H1 (cell line): ENCODE measurements around the gene NUP205. TPM values are rescaled to one million over a fixed set of nuclear protein-coding genes. Genes with fewer than 3 reads are reported as not detected.

ENCODE experiments used
- CTCF ChIA-PET: fragments of 300-600 bp; sonication (Branson Sonifier 250); formaldehyde crosslinking; loops from one replicate; lab custom pipeline; 2021; ENCODE audit not compliant: partially characterized antibody; lab: Charles Lee
- POLR2A ChIA-PET: fragments of 300-600 bp; sonication (Branson Sonifier 250); formaldehyde crosslinking; loops from one replicate; lab custom pipeline; 2021; ENCODE audit warnings: inconsistent platforms; ENCODE audit not compliant: partially characterized antibody; lab: Charles Lee
- DNase-seq, 2 experiments: peaks; one replicate each; pipeline versions ENCODE4 v3.0.0 to v3.0.0-alpha.2; 2010 to 2022; ENCODE audit warnings: low spot score in 2 of 2, low read depth in 1 of 2, mixed read lengths in 1 of 2
- FAIRE-seq: peaks from 2 replicates; lab custom pipeline; 2011; peaks lifted over from hg19 to GRCh38; lab: Jason Lieb, UNC
- H2AFZ ChIP-seq: 2 replicates; pipeline ENCODE4 v1.8.1; 2012; ENCODE audit warnings: low read length, inconsistent platforms
- H2AK5ac ChIP-seq: 2 replicates; pipeline ENCODE4 v1.6.1; 2013; ENCODE audit warnings: low read depth, low read length
- H2BK120ac ChIP-seq: replicated peaks from 2 replicates; pipeline ENCODE3; 2013; ENCODE audit warnings: low read depth, low read length, inconsistent platforms
- H2BK12ac ChIP-seq: 2 replicates; pipeline ENCODE4 v1.6.1; 2013; ENCODE audit warnings: low read depth, low read length
- H2BK15ac ChIP-seq: 2 replicates; pipeline ENCODE4 v1.6.1; 2013; ENCODE audit warnings: low read length
- H2BK20ac ChIP-seq: 2 replicates; pipeline ENCODE4 v1.6.1; 2013; ENCODE audit warnings: low read length
- H2BK5ac ChIP-seq: 2 replicates; pipeline ENCODE4 v1.6.1; 2013; ENCODE audit warnings: low read depth, low read length
- H3K14ac ChIP-seq: 2 replicates; pipeline ENCODE4 v1.6.1; 2013; ENCODE audit warnings: inconsistent platforms; ENCODE audit not compliant: insufficient read length
- H3K18ac ChIP-seq: 2 replicates; pipeline ENCODE4 v1.6.1; 2013; ENCODE audit warnings: low read length; ENCODE audit errors: extremely low read depth
- H3K23ac ChIP-seq: 2 replicates; pipeline ENCODE4 v1.6.1; 2013; ENCODE audit warnings: inconsistent platforms; ENCODE audit not compliant: insufficient read length
- H3K23me2 ChIP-seq: 2 replicates; pipeline ENCODE4 v1.6.1; 2013; ENCODE audit warnings: low read depth, low read length
- H3K27ac ChIP-seq: 2 replicates; pipeline ENCODE4 v1.6.1; 2011; ENCODE audit warnings: low read depth, low read length, inconsistent platforms
- H3K27me3 ChIP-seq, 4 experiments: replicated peaks in 1 of 4; 1 replicate in 1 of 4; 2 replicates in 3 of 4; pipeline versions ENCODE4 v1.6.1 to v1.8.1; 2011 to 2013; ENCODE audit warnings: low read length in 3 of 4, mild to moderate bottlenecking in 3 of 4, inconsistent platforms in 2 of 4, mixed read lengths in 2 of 4, moderate library complexity in 1 of 4; ENCODE audit not compliant: control insufficient read depth in 3 of 4, insufficient read depth in 3 of 4; ENCODE audit errors: extremely low read depth in 1 of 4
- H3K36me3 ChIP-seq, 4 experiments: 2 replicates each; pipeline versions ENCODE4 v1.6.1 to v1.8.1; 2011 to 2013; ENCODE audit warnings: mild to moderate bottlenecking in 4 of 4, low read length in 3 of 4, moderate library complexity in 2 of 4, control low read depth in 1 of 4, inconsistent platforms in 1 of 4; ENCODE audit not compliant: insufficient read depth in 4 of 4, control insufficient read depth in 2 of 4
- H3K4ac ChIP-seq: replicated peaks from 2 replicates; pipeline ENCODE3; 2013; ENCODE audit warnings: low read length, low read depth, mixed read lengths, inconsistent platforms; ENCODE audit not compliant: insufficient read length
- H3K4me1 ChIP-seq, 4 experiments: replicated peaks in 1 of 4; 1 replicate in 1 of 4; 2 replicates in 3 of 4; pipeline versions ENCODE4 v1.6.1 to v1.8.1; 2011 to 2013; ENCODE audit warnings: low read length in 3 of 4, inconsistent platforms in 2 of 4, mixed read lengths in 1 of 4; ENCODE audit not compliant: insufficient read depth in 4 of 4, control insufficient read depth in 3 of 4
- H3K4me2 ChIP-seq, 2 experiments: 2 replicates each; pipeline versions ENCODE4 v1.6.1 to v1.8.1; 2011 to 2013; ENCODE audit warnings: low read depth in 2 of 2, low read length in 2 of 2, control low read depth in 1 of 2, inconsistent platforms in 1 of 2, mild to moderate bottlenecking in 1 of 2; ENCODE audit not compliant: insufficient read depth in 1 of 2
- H3K4me3 ChIP-seq, 4 experiments: fragments of 200-600, 300-600 bp in 1 of 4; sonication (generic), shearing (Covaris generic), sonication (Bioruptor Twin) in 1 of 4; 2 replicates each; pipeline versions ENCODE4 v1.5.1 to v1.8.1; 2011 to 2016; ENCODE audit warnings: low read length in 4 of 4, low read depth in 3 of 4, control low read depth in 2 of 4, inconsistent platforms in 2 of 4, mild to moderate bottlenecking in 2 of 4, mixed read lengths in 1 of 4, moderate library complexity in 1 of 4; ENCODE audit not compliant: insufficient read depth in 2 of 4; ENCODE audit errors: extremely low read depth in 1 of 4
- H3K56ac ChIP-seq: replicated peaks from 2 replicates; pipeline ENCODE3; 2013; ENCODE audit warnings: low read depth, mild to moderate bottlenecking, mixed read lengths, low read length, inconsistent platforms; ENCODE audit not compliant: insufficient read length
- H3K79me1 ChIP-seq: 2 replicates; pipeline ENCODE4 v1.6.1; 2013; ENCODE audit warnings: low read depth, low read length, control low read depth
- H3K79me2 ChIP-seq, 2 experiments: 2 replicates each; pipeline versions ENCODE4 v1.6.1 to v1.8.1; 2012 to 2013; ENCODE audit warnings: low read length in 2 of 2, mild to moderate bottlenecking in 2 of 2, inconsistent platforms in 1 of 2; ENCODE audit not compliant: insufficient read depth in 2 of 2, control insufficient read depth in 1 of 2
- H3K9ac ChIP-seq, 4 experiments: replicated peaks in 1 of 4; 1 replicate in 1 of 4; 2 replicates in 3 of 4; pipeline versions ENCODE4 v1.6.1 to v1.8.1; 2011 to 2013; ENCODE audit warnings: low read depth in 3 of 4, low read length in 3 of 4, control low read depth in 2 of 4, mild to moderate bottlenecking in 2 of 4, moderate library complexity in 2 of 4, inconsistent platforms in 1 of 4; ENCODE audit errors: extremely low read depth in 1 of 4
- H3K9me3 ChIP-seq, 2 experiments: 2 replicates each; pipeline versions ENCODE4 v1.6.1 to v1.8.1; 2012 to 2013; ENCODE audit warnings: mild to moderate bottlenecking in 2 of 2, moderate library complexity in 2 of 2, control low read depth in 1 of 2, inconsistent platforms in 1 of 2, low read depth in 1 of 2, low read length in 1 of 2, mixed read lengths in 1 of 2; ENCODE audit not compliant: insufficient read depth in 2 of 2
- H4K20me1 ChIP-seq, 2 experiments: replicated peaks in 1 of 2; 2 replicates each; pipeline versions ENCODE3 to v1.8.1; 2011 to 2013; ENCODE audit warnings: inconsistent platforms in 2 of 2, low read length in 2 of 2, mild to moderate bottlenecking in 1 of 2; ENCODE audit not compliant: insufficient read depth in 2 of 2, control insufficient read depth in 1 of 2
- H4K5ac ChIP-seq: 2 replicates; pipeline ENCODE4 v1.6.1; 2013; ENCODE audit warnings: low read length, low read depth, mixed read lengths, inconsistent platforms; ENCODE audit not compliant: insufficient read length
- H4K8ac ChIP-seq: 2 replicates; pipeline ENCODE4 v1.8.0; 2013; ENCODE audit warnings: mild to moderate bottlenecking, moderate library complexity, low read length, inconsistent platforms; ENCODE audit not compliant: insufficient read depth; ENCODE audit errors: extremely low read depth
- H4K91ac ChIP-seq: replicated peaks from 2 replicates; pipeline ENCODE3; 2013; ENCODE audit warnings: low read length, mixed read lengths, inconsistent platforms; ENCODE audit not compliant: insufficient read length
- CTBP2 ChIP-seq: IDR thresholded peaks from 2 replicates; pipeline ENCODE4 v1.7.0; 2011; ENCODE audit warnings: borderline replicate concordance, mild to moderate bottlenecking, moderate library complexity, mixed read lengths, low read length; ENCODE audit not compliant: insufficient read depth, insufficient read length
- EZH2 ChIP-seq: fragments of 200-600 bp; sonication (generic); IDR thresholded peaks from 2 replicates; pipeline ENCODE4 v1.7.1; 2012; ENCODE audit warnings: low read depth, mild to moderate bottlenecking, moderate library complexity, low read length, inconsistent platforms; ENCODE audit not compliant: severe bottlenecking
- TAF7 ChIP-seq: optimal IDR thresholded peaks from 2 replicates; pipeline ENCODE3; 2011; ENCODE audit warnings: low read depth, mild to moderate bottlenecking, inconsistent platforms, low read length, moderate library complexity, borderline replicate concordance
- YY1 ChIP-seq: IDR thresholded peaks from 2 replicates; pipeline ENCODE4 v1.6.1; 2011; ENCODE audit warnings: low read depth, mild to moderate bottlenecking, low read length
- WGBS, 2 experiments: shearing (Covaris generic) in 1 of 2; methylation state at CpG; one replicate each; pipeline versions ENCODE4 v1.1.6 to v1.1.7; 2013 to 2015; ENCODE audit warnings: low lambda C conversion rate in 2 of 2, mixed read lengths in 2 of 2, inconsistent platforms in 1 of 2, low coverage in 1 of 2, missing lambda C conversion rate in 1 of 2; ENCODE audit not compliant: insufficient replicate concordance in 2 of 2, insufficient coverage in 1 of 2, insufficient read length in 1 of 2; ENCODE audit errors: extremely low coverage in 1 of 2, missing lambda C conversion rate in 1 of 2; 5-methylcytosine and 5-hydroxymethylcytosine counted together
- polyA plus RNA-seq, 7 experiments: library from polyadenylated mRNA; depleted of rRNA in 3 of 7; stranded (reverse) in 5 of 7; unstranded in 2 of 7; fragments of >200 nt in 5 of 7; fragments of 200-250 nt in 2 of 7; gene quantifications; 1 replicate in 5 of 7; 2 replicates in 1 of 7; 4 replicates in 1 of 7; pipeline versions ENCODE4 v1.2.1 to v1.2.3, GENCODE V29; 2011 to 2013; ENCODE audit warnings: missing spikeins in 2 of 7, mixed read lengths in 2 of 7
- total RNA-seq: library from RNA; stranded (reverse); fragmentation: NEBNext Ultra II Directional; extraction: Animal tissue kit (Norgen Biotek cat#: 25700); gene quantifications from 2 replicates; pipeline ENCODE4 v1.2.1, GENCODE V29; 2021

Gene NUP205
- total and polyA plus RNA-seq, 2 of the 8 experiments (the other 6 are each of a cell fraction or from before 2014, with no cell fraction given) = 148 to 216 TPM

GRCh38 chr7:135678612-135679575 lies 121.2 kb downstream of the NUP205 start:
- 92% methylated on average over 4 of the region's 4 CpGs; no CpG with 5 or more reads in 1 of the 2 experiments for WGBS, 2 experiments

More at GRCh38 chr7:135678612-135679575, 121.2 kb downstream of the NUP205 start:
- Histone ChIP-seq H2BK15ac (no peak overlapping the region), H3K14ac (no peak overlapping the region), H3K79me1 (peaks cover 4% of the 10 kb centered on the region), H3K23ac (no peak overlapping the region), H4K91ac (no peak overlapping the region), H4K5ac (no peak overlapping the region), H2BK12ac (no peak overlapping the region), H3K9ac (no peak overlapping the region), H2BK20ac (no peak overlapping the region), H2AK5ac (no peak overlapping the region), H3K27ac (no peak overlapping the region), H3K27me3 (no peaks in the 10 kb centered on the region), H4K8ac (no peak overlapping the region), H3K36me3 (peaks cover 0 to 33% (median 2%) of the 10 kb centered on the region in 4 experiments; a peak in 3 of 8 replicates), H3K4me3 (no peak overlapping the region), H2AFZ (no peak overlapping the region), H3K79me2 (peaks cover 0 to 10% of the 10 kb centered on the region in 2 experiments; a peak in 2 of 4 replicates), H3K9me3 (no peaks in the 10 kb centered on the region), H4K20me1 (peaks cover 0 to 8% of the 10 kb centered on the region in 2 experiments), H3K4me2 (no peak overlapping the region), H3K56ac (no peak overlapping the region), H3K4me1 (peaks cover 0 to under 1% (median 0%) of the 10 kb centered on the region in 4 experiments; a peak in 2 of 7 replicates), H3K4ac (no peak overlapping the region), H3K23me2 (no peaks in the 10 kb centered on the region), H2BK120ac (no peak overlapping the region), H3K18ac (no peak overlapping the region), H2BK5ac (no peak overlapping the region)
- ChIA-PET POLR2A (interaction anchor here (1.3 kb wide), 1 partner anchor 12 kb away, joined by 3 read pairs; no protein-coding TSS in a partner anchor), CTCF (interaction anchor here (1.2 kb wide), 1 partner anchor 26 kb away, joined by 3 read pairs; no protein-coding TSS in a partner anchor)
- no peak for FAIRE-seq
- DNase-seq = no peak
- TF ChIP-seq TAF7 (no peak), EZH2 (no peak), CTBP2 (no peak), YY1 (no peak)
